ENCODE results near the gene BRF1. TPM values are rescaled to one million over a fixed set of nuclear protein-coding genes. Genes with fewer than 3 reads are reported as not detected.
"Not testable (repeated sequence)": the region's sequence is repeated elsewhere in the genome, so short reads cannot be mapped to it uniquely, and the experiment has no call there.

BRF1 gene
- total RNA-seq, 1 experiment from 2014 or later = 12.0 TPM

GRCh38 chr14:105290621-105291346 is 10.0 kb downstream of the BRF1 start:
- no peak for DNase-seq (ENCODE audit: low spot score)

GRCh38 chr14:105288936-105289335 is 11.9 kb downstream of the BRF1 start:
- DNase-seq (ENCODE audit: low spot score) = not testable (repeated sequence)

GRCh38 chr14:105287249-105288102 is 13.3 kb downstream of the BRF1 start:
- no peak for DNase-seq (ENCODE audit: low spot score)

- DNase-seq (ENCODE audit: low spot score) = no peak
Observed at GRCh38 chr14:105286759-105287144, 14.0 kb downstream of the BRF1 start.

GRCh38 chr14:105285174-105285573 is 15.6 kb downstream of the BRF1 start:
- no peak for DNase-seq (ENCODE audit: low spot score)

- no peak for DNase-seq (ENCODE audit: low spot score)
Observed at GRCh38 chr14:105283899-105284298, 16.9 kb downstream of the BRF1 start.

- no peak for DNase-seq (ENCODE audit: low spot score)
Observed at GRCh38 chr14:105283028-105283427, 17.8 kb downstream of the BRF1 start.

GRCh38 chr14:105282098-105282725 is 18.6 kb downstream of the BRF1 start:
- DNase-seq (ENCODE audit: low spot score) = no peak

- DNase-seq (ENCODE audit: low spot score) = no peak
Observed at GRCh38 chr14:105281371-105282097, 19.3 kb downstream of the BRF1 start.

- DNase-seq (ENCODE audit: low spot score) = no peak
Observed at GRCh38 chr14:105280525-105280924, 20.3 kb downstream of the BRF1 start.

- DNase-seq (ENCODE audit: low spot score) = no peak
Observed at GRCh38 chr14:105279642-105280361, 21.0 kb downstream of the BRF1 start.

GRCh38 chr14:105277448-105277847 is 23.4 kb downstream of the BRF1 start:
- DNase-seq (ENCODE audit: low spot score) = not testable (repeated sequence)

GRCh38 chr14:105275267-105275946 is 25.4 kb downstream of the BRF1 start:
- no peak for DNase-seq (ENCODE audit: low spot score)

- DNase-seq (ENCODE audit: low spot score) = no peak
Observed at GRCh38 chr14:105274637-105275036, 26.2 kb downstream of the BRF1 start.

GRCh38 chr14:105273062-105273461 is 27.7 kb downstream of the BRF1 start:
- no peak for DNase-seq (ENCODE audit: low spot score)

- no peak for DNase-seq (ENCODE audit: low spot score)
Observed at GRCh38 chr14:105272623-105273022, 28.2 kb downstream of the BRF1 start.

GRCh38 chr14:105271224-105271890 is 29.4 kb downstream of the BRF1 start:
- no peak for DNase-seq (ENCODE audit: low spot score)

- no peak for DNase-seq (ENCODE audit: low spot score)
Observed at GRCh38 chr14:105269405-105269804, 31.4 kb downstream of the BRF1 start.

GRCh38 chr14:105268736-105269354 is 32.0 kb downstream of the BRF1 start:
- DNase-seq (ENCODE audit: low spot score) = no peak
